ENCODE data around the gene LTB4R. TPM values are rescaled to one million over a fixed set of nuclear protein-coding genes. Genes with fewer than 3 reads are reported as not detected.

LTB4R gene
- total RNA-seq, 1 experiment from 2014 or later, result 0.48 TPM

GRCh38 chr14:24278424-24278823 is 32.9 kb upstream of the LTB4R start:
- no peak for DNase-seq (ENCODE audit: low read depth)

GRCh38 chr14:24279301-24280186 is 31.8 kb upstream of the LTB4R start:
- DNase-seq (ENCODE audit: low read depth), result peak; percentile 30

- DNase-seq (ENCODE audit: low read depth), result no peak
Measured at GRCh38 chr14:24280797-24281460, 30.4 kb upstream of the LTB4R start.

- DNase-seq (ENCODE audit: low read depth), result no peak
Measured at GRCh38 chr14:24281636-24282035, 29.7 kb upstream of the LTB4R start.

GRCh38 chr14:24282736-24283135 is 28.6 kb upstream of the LTB4R start:
- DNase-seq (ENCODE audit: low read depth), result no peak

GRCh38 chr14:24283796-24284460 is 27.4 kb upstream of the LTB4R start:
- DNase-seq (ENCODE audit: low read depth), result no peak

GRCh38 chr14:24284501-24285035 is 26.7 kb upstream of the LTB4R start:
- no peak for DNase-seq (ENCODE audit: low read depth)

- DNase-seq (ENCODE audit: low read depth), result no peak
Measured at GRCh38 chr14:24285351-24285750, 26.0 kb upstream of the LTB4R start.

- no peak for DNase-seq (ENCODE audit: low read depth)
Measured at GRCh38 chr14:24286996-24287395, 24.3 kb upstream of the LTB4R start.

- DNase-seq (ENCODE audit: low read depth), result no peak
Measured at GRCh38 chr14:24289649-24290280, 21.5 kb upstream of the LTB4R start.

- no peak for DNase-seq (ENCODE audit: low read depth)
Measured at GRCh38 chr14:24290746-24291145, 20.6 kb upstream of the LTB4R start.

- no peak for DNase-seq (ENCODE audit: low read depth)
Measured at GRCh38 chr14:24291446-24292117, 19.7 kb upstream of the LTB4R start.

- no peak for DNase-seq (ENCODE audit: low read depth)
Measured at GRCh38 chr14:24292118-24292807, 19.0 kb upstream of the LTB4R start.

- no peak for DNase-seq (ENCODE audit: low read depth)
Measured at GRCh38 chr14:24293525-24293924, 17.8 kb upstream of the LTB4R start.

GRCh38 chr14:24296341-24297157 is 14.8 kb upstream of the LTB4R start:
- DNase-seq (ENCODE audit: low read depth), result peak; percentile 86

GRCh38 chr14:24297190-24297964 is 13.9 kb upstream of the LTB4R start:
- no peak for DNase-seq (ENCODE audit: low read depth)

GRCh38 chr14:24298892-24299254 is 12.4 kb upstream of the LTB4R start:
- DNase-seq (ENCODE audit: low read depth), result peak; percentile 93

- DNase-seq (ENCODE audit: low read depth), result peak; percentile 82
Measured at GRCh38 chr14:24299255-24300191, 11.8 kb upstream of the LTB4R start, which contains the start of the genes DHRS1 and NOP9. TSS of gene DHRS1 (minus strand) at chr14:24299780. CDS start at chr14:24299106, 674 bp downstream. TSS of gene NOP9 (plus strand) at chr14:24299850. CDS start at chr14:24299955, 105 bp downstream.
